Liver (tissue), 9 donors: ENCODE results near the gene BRSK2. TPM values are rescaled to one million over a fixed set of nuclear protein-coding genes. Genes with fewer than 3 reads are reported as not detected.

Experiments
- DNase-seq: peaks from one replicate; pipeline ENCODE4 v3.0.0-alpha.2; 2017; ENCODE audit warnings: low spot score
- H3K27ac ChIP-seq, 2 donors: one replicate each; pipeline ENCODE4 v1.7.0; 2013; ENCODE audit warnings: inconsistent platforms in 2 of 2, low read length in 2 of 2, control low read depth in 1 of 2, low read depth in 1 of 2, mild to moderate bottlenecking in 1 of 2
- H3K27me3 ChIP-seq, 4 donors: one replicate each; pipeline versions ENCODE4 v1.6.1 to v1.7.0; 2013; ENCODE audit warnings: low read length in 3 of 4, inconsistent platforms in 1 of 4, mild to moderate bottlenecking in 1 of 4, moderate library complexity in 1 of 4; ENCODE audit not compliant: control insufficient read depth in 4 of 4, insufficient read depth in 4 of 4
- H3K36me3 ChIP-seq, 4 donors: one replicate each; pipeline versions ENCODE4 v1.6.1 to v1.7.0; 2013; ENCODE audit warnings: low read length in 3 of 4, mild to moderate bottlenecking in 3 of 4, low read depth in 1 of 4, moderate library complexity in 1 of 4; ENCODE audit not compliant: control insufficient read depth in 4 of 4, insufficient read depth in 3 of 4
- H3K4me1 ChIP-seq, 4 donors: one replicate each; pipeline versions ENCODE4 v1.6.1 to v1.7.0; 2013; ENCODE audit warnings: low read length in 3 of 4, mild to moderate bottlenecking in 3 of 4, moderate library complexity in 1 of 4; ENCODE audit not compliant: control insufficient read depth in 4 of 4, insufficient read depth in 4 of 4
- H3K4me3 ChIP-seq, 3 donors: one replicate each; pipeline versions ENCODE4 v1.6.1 to v1.7.0; 2013; ENCODE audit warnings: low read length in 3 of 3, control low read depth in 1 of 3, low read depth in 1 of 3, mild to moderate bottlenecking in 1 of 3
- H3K9ac ChIP-seq, 2 donors: one replicate each; pipeline ENCODE4 v1.7.0; 2013; ENCODE audit warnings: low read length in 2 of 2, mild to moderate bottlenecking in 2 of 2, moderate library complexity in 2 of 2, control low read depth in 1 of 2, low read depth in 1 of 2
- H3K9me3 ChIP-seq, 4 donors: one replicate each; pipeline versions ENCODE4 v1.6.1 to v1.7.0; 2013; ENCODE audit warnings: low read length in 3 of 4; ENCODE audit not compliant: control insufficient read depth in 4 of 4
- FOXA2 ChIP-seq: IDR thresholded peaks from 2 replicates; pipeline ENCODE4 v1.6.1; 2016; ENCODE audit warnings: antibody characterized with exemption
- GABPA ChIP-seq, 2 donors: IDR thresholded peaks in 1 of 2; conservative IDR thresholded peaks in 1 of 2; 2 replicates each; pipeline ENCODE4 v1.6.1; 2016; ENCODE audit warnings: antibody characterized with exemption in 2 of 2, mild to moderate bottlenecking in 1 of 2, moderate library complexity in 1 of 2
- HNF4A ChIP-seq, 2 donors: conservative IDR thresholded peaks; 2 replicates each; pipeline ENCODE4 v1.6.1; 2016; ENCODE audit warnings: antibody characterized with exemption in 2 of 2, mild to moderate bottlenecking in 2 of 2
- HNF4G ChIP-seq: IDR thresholded peaks from 2 replicates; pipeline ENCODE4 v1.6.1; 2016; ENCODE audit warnings: antibody characterized with exemption
- JUND ChIP-seq, 2 donors: IDR thresholded peaks; 2 replicates each; pipeline ENCODE4 v1.6.1; 2016; ENCODE audit warnings: antibody characterized with exemption in 2 of 2
- NR2F2 ChIP-seq: IDR thresholded peaks from 2 replicates; pipeline ENCODE4 v1.6.1; 2016; ENCODE audit warnings: antibody characterized with exemption
- YY1 ChIP-seq: IDR thresholded peaks from 2 replicates; pipeline ENCODE4 v1.6.1; 2016; ENCODE audit warnings: antibody characterized with exemption, mild to moderate bottlenecking
- WGBS: extraction: QIAGEN DNeasy Blood & Tissue Kit; methylation state at CpG from one replicate; pipeline ENCODE4 v1.1.7; 2013; 5-methylcytosine and 5-hydroxymethylcytosine counted together
- polyA plus RNA-seq, 2 donors: library from polyadenylated mRNA; stranded (reverse) in 1 of 2; unstranded in 1 of 2; fragments of 200-250 nt in 1 of 2; fragments of >200 nt in 1 of 2; fragmentation: Nextera tagmentation in 1 of 2; extraction: Ambion mirVana in 1 of 2; gene quantifications; one replicate each; pipeline versions ENCODE4 v1.2.1 to v1.2.3, GENCODE V29; 2013 to 2015
- total RNA-seq, 2 donors: library from RNA; depleted of rRNA; stranded (reverse); fragments of >200 nt; gene quantifications; one replicate each; pipeline ENCODE4 v1.2.3, GENCODE V29; 2014
- TF ChIP-seq, protein P1 (sequence below): IDR thresholded peaks from 2 replicates; pipeline ENCODE4 v1.6.1; 2016; ENCODE audit warnings: antibody characterized with exemption, mild to moderate bottlenecking
- TF ChIP-seq, protein P2 (sequence below): IDR thresholded peaks from 2 replicates; pipeline ENCODE4 v1.6.1; 2016; ENCODE audit warnings: antibody characterized with exemption
- TF ChIP-seq, protein P3 (sequence below): fragments of 150-350 bp; IDR thresholded peaks from 2 replicates; pipeline ENCODE4 v1.5.1; 2017; ENCODE audit warnings: improper control_type of control experiment, low read depth, low read length; ENCODE audit not compliant: missing input control
- donor health status: healthy.
- donor health status: healthy.
- donor health status: healthy.
- donor health status: healthy.
- donor health status: healthy.

BRSK2 gene
- total and polyA plus RNA-seq, 4 donors, result 0.05 to 0.17 TPM; not detected in 2

DNA sequence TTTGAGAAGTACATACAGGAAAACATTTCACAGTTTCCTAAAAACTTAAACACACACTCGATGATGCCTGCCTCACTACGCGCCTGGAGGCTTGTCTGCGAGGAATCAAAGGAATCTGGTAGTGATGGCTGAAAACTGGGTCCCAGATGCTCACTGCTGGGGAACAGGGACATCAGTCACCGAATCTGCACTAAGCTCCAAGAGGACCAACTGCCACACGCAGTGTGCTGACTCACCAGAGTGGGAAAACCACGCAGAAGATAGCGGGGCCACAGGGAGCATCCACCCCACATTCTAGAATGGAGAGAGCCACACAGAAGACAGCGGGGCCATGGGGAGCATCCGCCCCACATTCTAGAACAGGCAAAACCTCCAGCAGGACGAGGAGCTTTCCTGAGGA, 121.2 kb downstream of the BRSK2 start:
- no peak for DNase-seq
- peaks cover 4 to 10% (median 7%) of the 10 kb centered on the region in 4 donors for H3K4me1 ChIP-seq

DNA sequence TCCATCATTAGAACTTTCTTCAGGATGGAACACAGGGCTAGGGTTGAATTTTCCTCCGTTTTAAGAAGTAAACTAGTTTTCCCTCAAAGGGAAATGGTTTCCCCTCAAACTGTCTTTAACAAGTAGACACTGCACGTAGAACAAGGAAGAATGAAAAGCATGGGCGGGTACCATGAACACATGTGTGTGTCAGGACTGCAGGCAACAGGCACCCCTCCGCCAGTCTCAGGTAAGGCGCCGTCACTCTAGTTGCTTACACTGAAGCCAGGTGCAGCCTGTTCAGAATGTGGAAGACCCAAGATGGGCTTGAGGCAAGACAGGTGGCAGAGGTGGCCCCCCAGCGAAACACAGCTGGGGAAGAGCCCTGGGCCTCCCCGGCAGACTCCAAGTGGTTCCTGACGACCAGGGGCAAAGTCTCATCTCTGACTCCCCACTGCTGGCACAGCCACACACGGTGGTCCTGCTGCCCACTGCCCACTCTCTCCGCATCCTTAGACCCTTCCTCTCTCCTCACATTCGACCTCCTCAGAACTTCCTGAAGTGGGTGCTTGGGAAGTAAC, 122.3 kb downstream of the BRSK2 start:
- Histone ChIP-seq H3K9me3 (no peaks in the 10 kb centered on the region), H3K4me3 (no peak overlapping the region), H3K36me3 (no peaks in the 10 kb centered on the region), H3K4me1 (peaks cover 2 to 12% (median 7%) of the 10 kb centered on the region in 4 donors), H3K27me3 (no peaks in the 10 kb centered on the region), H3K9ac (no peak overlapping the region), H3K27ac (no peak overlapping the region)
- WGBS, result 91% methylated on average over 12 of the region's 12 CpGs
- DNase-seq, result no peak
- TF ChIP-seq, protein P1, sequence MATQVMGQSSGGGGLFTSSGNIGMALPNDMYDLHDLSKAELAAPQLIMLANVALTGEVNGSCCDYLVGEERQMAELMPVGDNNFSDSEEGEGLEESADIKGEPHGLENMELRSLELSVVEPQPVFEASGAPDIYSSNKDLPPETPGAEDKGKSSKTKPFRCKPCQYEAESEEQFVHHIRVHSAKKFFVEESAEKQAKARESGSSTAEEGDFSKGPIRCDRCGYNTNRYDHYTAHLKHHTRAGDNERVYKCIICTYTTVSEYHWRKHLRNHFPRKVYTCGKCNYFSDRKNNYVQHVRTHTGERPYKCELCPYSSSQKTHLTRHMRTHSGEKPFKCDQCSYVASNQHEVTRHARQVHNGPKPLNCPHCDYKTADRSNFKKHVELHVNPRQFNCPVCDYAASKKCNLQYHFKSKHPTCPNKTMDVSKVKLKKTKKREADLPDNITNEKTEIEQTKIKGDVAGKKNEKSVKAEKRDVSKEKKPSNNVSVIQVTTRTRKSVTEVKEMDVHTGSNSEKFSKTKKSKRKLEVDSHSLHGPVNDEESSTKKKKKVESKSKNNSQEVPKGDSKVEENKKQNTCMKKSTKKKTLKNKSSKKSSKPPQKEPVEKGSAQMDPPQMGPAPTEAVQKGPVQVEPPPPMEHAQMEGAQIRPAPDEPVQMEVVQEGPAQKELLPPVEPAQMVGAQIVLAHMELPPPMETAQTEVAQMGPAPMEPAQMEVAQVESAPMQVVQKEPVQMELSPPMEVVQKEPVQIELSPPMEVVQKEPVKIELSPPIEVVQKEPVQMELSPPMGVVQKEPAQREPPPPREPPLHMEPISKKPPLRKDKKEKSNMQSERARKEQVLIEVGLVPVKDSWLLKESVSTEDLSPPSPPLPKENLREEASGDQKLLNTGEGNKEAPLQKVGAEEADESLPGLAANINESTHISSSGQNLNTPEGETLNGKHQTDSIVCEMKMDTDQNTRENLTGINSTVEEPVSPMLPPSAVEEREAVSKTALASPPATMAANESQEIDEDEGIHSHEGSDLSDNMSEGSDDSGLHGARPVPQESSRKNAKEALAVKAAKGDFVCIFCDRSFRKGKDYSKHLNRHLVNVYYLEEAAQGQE, result no peak
- TF ChIP-seq, protein P2, sequence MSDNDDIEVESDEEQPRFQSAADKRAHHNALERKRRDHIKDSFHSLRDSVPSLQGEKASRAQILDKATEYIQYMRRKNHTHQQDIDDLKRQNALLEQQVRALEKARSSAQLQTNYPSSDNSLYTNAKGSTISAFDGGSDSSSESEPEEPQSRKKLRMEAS, result no peak

More for the DNA sequence above, 121.2 kb downstream of the BRSK2 start:
- 83% methylated on average over 11 of the region's 11 CpGs for WGBS
- Histone ChIP-seq H3K36me3 (no peaks in the 10 kb centered on the region), H3K4me3 (no peak overlapping the region), H3K9me3 (no peaks in the 10 kb centered on the region), H3K27me3 (no peaks in the 10 kb centered on the region), H3K9ac (no peak overlapping the region), H3K27ac (no peak overlapping the region)
- no peak for TF ChIP-seq YY1
- no peak for TF ChIP-seq JUND (IDR thresholded peaks at IDR 0.05)
- TF ChIP-seq GABPA (IDR thresholded peaks at IDR 0.05 in 1 of 2, conservative IDR thresholded peaks at IDR 0.05 in 1 of 2), result no peak
- TF ChIP-seq, protein P3, sequence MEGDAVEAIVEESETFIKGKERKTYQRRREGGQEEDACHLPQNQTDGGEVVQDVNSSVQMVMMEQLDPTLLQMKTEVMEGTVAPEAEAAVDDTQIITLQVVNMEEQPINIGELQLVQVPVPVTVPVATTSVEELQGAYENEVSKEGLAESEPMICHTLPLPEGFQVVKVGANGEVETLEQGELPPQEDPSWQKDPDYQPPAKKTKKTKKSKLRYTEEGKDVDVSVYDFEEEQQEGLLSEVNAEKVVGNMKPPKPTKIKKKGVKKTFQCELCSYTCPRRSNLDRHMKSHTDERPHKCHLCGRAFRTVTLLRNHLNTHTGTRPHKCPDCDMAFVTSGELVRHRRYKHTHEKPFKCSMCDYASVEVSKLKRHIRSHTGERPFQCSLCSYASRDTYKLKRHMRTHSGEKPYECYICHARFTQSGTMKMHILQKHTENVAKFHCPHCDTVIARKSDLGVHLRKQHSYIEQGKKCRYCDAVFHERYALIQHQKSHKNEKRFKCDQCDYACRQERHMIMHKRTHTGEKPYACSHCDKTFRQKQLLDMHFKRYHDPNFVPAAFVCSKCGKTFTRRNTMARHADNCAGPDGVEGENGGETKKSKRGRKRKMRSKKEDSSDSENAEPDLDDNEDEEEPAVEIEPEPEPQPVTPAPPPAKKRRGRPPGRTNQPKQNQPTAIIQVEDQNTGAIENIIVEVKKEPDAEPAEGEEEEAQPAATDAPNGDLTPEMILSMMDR, result no peak
- TF ChIP-seq, protein P1, result no peak
- TF ChIP-seq NR2F2, result no peak
- TF ChIP-seq FOXA2, result no peak
- no peak for TF ChIP-seq HNF4A (conservative IDR thresholded peaks at IDR 0.05)
- TF ChIP-seq, protein P2, result no peak
- TF ChIP-seq HNF4G, result no peak

Other genes with a start within 250 kb of the BRSK2 start
- gene MUC5AC, start 232.0 kb upstream of the BRSK2 start, total RNA-seq, result not detected
- not detected for gene MUC5AC, start 232.0 kb upstream of the BRSK2 start, polyA plus RNA-seq
- gene MUC5B, start 166.9 kb upstream of the BRSK2 start, total RNA-seq, result under 1 TPM in 1 of 2 donors, not detected in 1; 0.50 TPM
- under 1 TPM; 0.17 to 0.95 TPM for gene MUC5B, start 166.9 kb upstream of the BRSK2 start, polyA plus RNA-seq
- 10 to 100 TPM; 27.5 to 73.5 TPM for gene TOLLIP, start 80.3 kb upstream of the BRSK2 start, total RNA-seq
- gene TOLLIP, start 80.3 kb upstream of the BRSK2 start, polyA plus RNA-seq, result 100 to 1,000 TPM in 1 of 2 donors, 10 to 100 TPM in 1; 72.4 to 102 TPM
- 10 to 100 TPM; 14.2 to 18.5 TPM for gene MOB2, start 96.8 kb downstream of the BRSK2 start, total RNA-seq
- gene MOB2, start 96.8 kb downstream of the BRSK2 start, polyA plus RNA-seq, result 10 to 100 TPM in 1 of 2 donors, 1 to 10 TPM in 1; 8.3 to 15.5 TPM
- gene DUSP8, start 182.3 kb downstream of the BRSK2 start, total RNA-seq, result under 1 TPM; 0.09 to 0.33 TPM
- under 1 TPM; 0.06 to 0.33 TPM for gene DUSP8, start 182.3 kb downstream of the BRSK2 start, polyA plus RNA-seq
- not detected for gene KRTAP5-1, start 195.3 kb downstream of the BRSK2 start, total RNA-seq
- not detected for gene KRTAP5-1, start 195.3 kb downstream of the BRSK2 start, polyA plus RNA-seq
- not detected for gene KRTAP5-2, start 208.4 kb downstream of the BRSK2 start, total RNA-seq
- gene KRTAP5-2, start 208.4 kb downstream of the BRSK2 start, polyA plus RNA-seq, result under 1 TPM in 1 of 2 donors, not detected in 1; 0.08 TPM
- gene KRTAP5-3, start 218.5 kb downstream of the BRSK2 start, total RNA-seq, result not detected
- not detected for gene KRTAP5-3, start 218.5 kb downstream of the BRSK2 start, polyA plus RNA-seq
- gene KRTAP5-4, start 232.2 kb downstream of the BRSK2 start, total RNA-seq, result not detected
- not detected for gene KRTAP5-4, start 232.2 kb downstream of the BRSK2 start, polyA plus RNA-seq
- gene KRTAP5-5, start 239.8 kb downstream of the BRSK2 start, total RNA-seq, result not detected
- gene KRTAP5-5, start 239.8 kb downstream of the BRSK2 start, polyA plus RNA-seq, result not detected